Liver (tissue), 9 donors: ENCODE results near the gene COL23A1. TPM values are rescaled to one million over a fixed set of nuclear protein-coding genes. Genes with fewer than 3 reads are reported as not detected.

Source experiments
- DNase-seq: peaks from one replicate; pipeline ENCODE4 v3.0.0-alpha.2; 2017; ENCODE audit warnings: low spot score
- H3K27ac ChIP-seq, 2 donors: one replicate each; pipeline ENCODE4 v1.7.0; 2013; ENCODE audit warnings: inconsistent platforms in 2 of 2, low read length in 2 of 2, control low read depth in 1 of 2, low read depth in 1 of 2, mild to moderate bottlenecking in 1 of 2
- H3K27me3 ChIP-seq, 4 donors: one replicate each; pipeline versions ENCODE4 v1.6.1 to v1.7.0; 2013; ENCODE audit warnings: low read length in 3 of 4, inconsistent platforms in 1 of 4, mild to moderate bottlenecking in 1 of 4, moderate library complexity in 1 of 4; ENCODE audit not compliant: control insufficient read depth in 4 of 4, insufficient read depth in 4 of 4
- H3K36me3 ChIP-seq, 4 donors: one replicate each; pipeline versions ENCODE4 v1.6.1 to v1.7.0; 2013; ENCODE audit warnings: low read length in 3 of 4, mild to moderate bottlenecking in 3 of 4, low read depth in 1 of 4, moderate library complexity in 1 of 4; ENCODE audit not compliant: control insufficient read depth in 4 of 4, insufficient read depth in 3 of 4
- H3K4me1 ChIP-seq, 4 donors: one replicate each; pipeline versions ENCODE4 v1.6.1 to v1.7.0; 2013; ENCODE audit warnings: low read length in 3 of 4, mild to moderate bottlenecking in 3 of 4, moderate library complexity in 1 of 4; ENCODE audit not compliant: control insufficient read depth in 4 of 4, insufficient read depth in 4 of 4
- H3K4me3 ChIP-seq, 3 donors: one replicate each; pipeline versions ENCODE4 v1.6.1 to v1.7.0; 2013; ENCODE audit warnings: low read length in 3 of 3, control low read depth in 1 of 3, low read depth in 1 of 3, mild to moderate bottlenecking in 1 of 3
- H3K9ac ChIP-seq, 2 donors: one replicate each; pipeline ENCODE4 v1.7.0; 2013; ENCODE audit warnings: low read length in 2 of 2, mild to moderate bottlenecking in 2 of 2, moderate library complexity in 2 of 2, control low read depth in 1 of 2, low read depth in 1 of 2
- H3K9me3 ChIP-seq, 4 donors: one replicate each; pipeline versions ENCODE4 v1.6.1 to v1.7.0; 2013; ENCODE audit warnings: low read length in 3 of 4; ENCODE audit not compliant: control insufficient read depth in 4 of 4
- ATF3 ChIP-seq: IDR thresholded peaks from 2 replicates; pipeline ENCODE4 v1.6.1; 2016; ENCODE audit warnings: antibody characterized with exemption
- CTCF ChIP-seq: fragments of 150-350 bp; IDR thresholded peaks from 2 replicates; pipeline ENCODE4 v1.5.1; 2017; ENCODE audit warnings: improper control_type of control experiment, low read depth, low read length; ENCODE audit not compliant: missing input control
- EGR1 ChIP-seq, 2 donors: IDR thresholded peaks; 2 replicates each; pipeline ENCODE4 v1.6.1; 2016 to 2018; ENCODE audit warnings: antibody characterized with exemption in 2 of 2, low read depth in 2 of 2
- FOXA1 ChIP-seq: IDR thresholded peaks from 2 replicates; pipeline ENCODE4 v1.6.1; 2016; ENCODE audit warnings: antibody characterized with exemption
- FOXA2 ChIP-seq: IDR thresholded peaks from 2 replicates; pipeline ENCODE4 v1.6.1; 2016; ENCODE audit warnings: antibody characterized with exemption
- GABPA ChIP-seq, 2 donors: IDR thresholded peaks in 1 of 2; conservative IDR thresholded peaks in 1 of 2; 2 replicates each; pipeline ENCODE4 v1.6.1; 2016; ENCODE audit warnings: antibody characterized with exemption in 2 of 2, mild to moderate bottlenecking in 1 of 2, moderate library complexity in 1 of 2
- HNF4A ChIP-seq, 2 donors: conservative IDR thresholded peaks; 2 replicates each; pipeline ENCODE4 v1.6.1; 2016; ENCODE audit warnings: antibody characterized with exemption in 2 of 2, mild to moderate bottlenecking in 2 of 2
- HNF4G ChIP-seq: IDR thresholded peaks from 2 replicates; pipeline ENCODE4 v1.6.1; 2016; ENCODE audit warnings: antibody characterized with exemption
- JUND ChIP-seq, 2 donors: IDR thresholded peaks; 2 replicates each; pipeline ENCODE4 v1.6.1; 2016; ENCODE audit warnings: antibody characterized with exemption in 2 of 2
- MAX ChIP-seq: IDR thresholded peaks from 2 replicates; pipeline ENCODE4 v1.6.1; 2016; ENCODE audit warnings: antibody characterized with exemption
- NR2F2 ChIP-seq: IDR thresholded peaks from 2 replicates; pipeline ENCODE4 v1.6.1; 2016; ENCODE audit warnings: antibody characterized with exemption
- RAD21 ChIP-seq, 2 donors: IDR thresholded peaks; 2 replicates each; pipeline ENCODE4 v1.6.1; 2016; ENCODE audit warnings: antibody characterized with exemption in 2 of 2, mild to moderate bottlenecking in 2 of 2
- RXRA ChIP-seq, 2 donors: IDR thresholded peaks; 2 replicates each; pipeline ENCODE4 v1.6.1; 2017 to 2018; ENCODE audit warnings: antibody characterized with exemption in 2 of 2, mild to moderate bottlenecking in 1 of 2
- SP1 ChIP-seq: IDR thresholded peaks from 2 replicates; pipeline ENCODE4 v1.6.1; 2018; ENCODE audit warnings: antibody characterized with exemption, mild to moderate bottlenecking
- YY1 ChIP-seq: IDR thresholded peaks from 2 replicates; pipeline ENCODE4 v1.6.1; 2016; ENCODE audit warnings: antibody characterized with exemption, mild to moderate bottlenecking
- ZBTB33 ChIP-seq: IDR thresholded peaks from 2 replicates; pipeline ENCODE4 v1.6.1; 2016; ENCODE audit warnings: antibody characterized with exemption
- WGBS: extraction: QIAGEN DNeasy Blood & Tissue Kit; methylation state at CpG from one replicate; pipeline ENCODE4 v1.1.7; 2013; 5-methylcytosine and 5-hydroxymethylcytosine counted together
- polyA plus RNA-seq, 2 donors: library from polyadenylated mRNA; stranded (reverse) in 1 of 2; unstranded in 1 of 2; fragments of 200-250 nt in 1 of 2; fragments of >200 nt in 1 of 2; fragmentation: Nextera tagmentation in 1 of 2; extraction: Ambion mirVana in 1 of 2; gene quantifications; one replicate each; pipeline versions ENCODE4 v1.2.1 to v1.2.3, GENCODE V29; 2013 to 2015
- total RNA-seq, 2 donors: library from RNA; depleted of rRNA; stranded (reverse); fragments of >200 nt; gene quantifications; one replicate each; pipeline ENCODE4 v1.2.3, GENCODE V29; 2014
- donor health status: healthy.
- donor health status: healthy.
- donor health status: healthy.
- donor health status: healthy.
- donor health status: healthy.

The COL23A1 gene
- total and polyA plus RNA-seq, 4 donors, result 0.08 to 1.4 (median 0.27) TPM

GRCh38 chr5:178582291-178582690, 7.9 kb downstream of the COL23A1 start (continued):
- TF ChIP-seq CTCF (no peak), EGR1 (IDR thresholded peaks at IDR 0.05; ENCODE audit: low read depth in 2 of 2) (no peak), YY1 (no peak)

GRCh38 chr5:178581621-178582020, 8.6 kb downstream of the COL23A1 start:
- DNase-seq, result no peak
- Histone ChIP-seq H3K36me3 (no peaks in the 10 kb centered on the region), H3K4me3 (no peak overlapping the region), H3K9ac (no peak overlapping the region), H3K27ac (no peak overlapping the region), H3K27me3 (peaks cover 0 to 9% (median 1%) of the 10 kb centered on the region in 4 donors), H3K4me1 (no peaks in the 10 kb centered on the region), H3K9me3 (peaks cover 0 to 3% (median 0%) of the 10 kb centered on the region in 4 donors)
- WGBS, result 78% methylated on average over 3 of the region's 3 CpGs
- TF ChIP-seq ZBTB33 (no peak), FOXA1 (no peak), HNF4A (conservative IDR thresholded peaks at IDR 0.05) (no peak), CTCF (no peak), RAD21 (IDR thresholded peaks at IDR 0.05) (no peak), JUND (IDR thresholded peaks at IDR 0.05) (no peak), NR2F2 (no peak), GABPA (IDR thresholded peaks at IDR 0.05 in 1 of 2, conservative IDR thresholded peaks at IDR 0.05 in 1 of 2) (no peak), RXRA (IDR thresholded peaks at IDR 0.05) (no peak), YY1 (no peak), EGR1 (IDR thresholded peaks at IDR 0.05; ENCODE audit: low read depth in 2 of 2) (no peak), SP1 (no peak), MAX (no peak), FOXA2 (no peak)

- WGBS, result 73% methylated on average over 15 of the region's 15 CpGs
These were observed 9.8 kb downstream of the COL23A1 start for GRCh38 chr5:178580271-178580955.

More at GRCh38 chr5:178580271-178580955, 9.8 kb downstream of the COL23A1 start:
- Histone ChIP-seq H3K9me3 (peaks cover 0 to under 1% (median 0%) of the 10 kb centered on the region in 4 donors), H3K36me3 (no peaks in the 10 kb centered on the region), H3K9ac (no peak overlapping the region), H3K27me3 (peaks cover 0 to 9% (median 1%) of the 10 kb centered on the region in 4 donors), H3K27ac (no peak overlapping the region), H3K4me3 (no peak overlapping the region), H3K4me1 (no peaks in the 10 kb centered on the region)
- DNase-seq, result no peak
- no peak for TF ChIP-seq SP1
- no peak for TF ChIP-seq CTCF
- TF ChIP-seq HNF4G, result no peak
- no peak for TF ChIP-seq HNF4A (conservative IDR thresholded peaks at IDR 0.05)
- TF ChIP-seq FOXA2, result no peak
- TF ChIP-seq JUND (IDR thresholded peaks at IDR 0.05), result no peak
- no peak for TF ChIP-seq ATF3
- TF ChIP-seq RXRA (IDR thresholded peaks at IDR 0.05), result no peak
- TF ChIP-seq GABPA (IDR thresholded peaks at IDR 0.05 in 1 of 2, conservative IDR thresholded peaks at IDR 0.05 in 1 of 2), result no peak
